Activated CD4-positive, alpha-beta memory T cell treated with anti-CD3 and anti-CD28 coated beads, Interleukin-2, amount 10 ng/mL, durations not matched to agents 7 days and 5 days (primary cell): ENCODE data around the gene ATG10. TPM values are rescaled to one million over a fixed set of nuclear protein-coding genes. Genes with fewer than 3 reads are reported as not detected.

ENCODE experiments used
- CTCF ChIA-PET: fragments of 350-600 bp; sonication (Branson Sonifier 250); formaldehyde crosslinking; loops from one replicate; lab custom pipeline; 2021; ENCODE audit warnings: antibody characterized with exemption, inconsistent platforms; lab: Charles Lee
- POLR2A ChIA-PET: fragments of 350-600 bp; sonication (Branson Sonifier 250); formaldehyde crosslinking; loops from one replicate; lab custom pipeline; 2021; ENCODE audit warnings: antibody characterized with exemption; lab: Charles Lee
- DNase-seq: peaks from one replicate; pipeline ENCODE4 v3.0.0-alpha.2; 2020
- H3K27ac Mint-ChIP-seq: one replicate; pipeline ENCODE4 v1.8.0; 2021; ENCODE audit warnings: mild to moderate bottlenecking, mixed read lengths
- H3K27me3 Mint-ChIP-seq: one replicate; pipeline ENCODE4 v1.8.0; 2021; ENCODE audit warnings: mixed read lengths
- H3K36me3 Mint-ChIP-seq: one replicate; pipeline ENCODE4 v1.8.0; 2021; ENCODE audit warnings: low read depth, mixed read lengths
- H3K4me1 Mint-ChIP-seq: one replicate; pipeline ENCODE4 v1.8.0; 2021; ENCODE audit warnings: mixed read lengths
- H3K4me3 Mint-ChIP-seq: one replicate; pipeline ENCODE4 v1.8.0; 2021; ENCODE audit warnings: mild to moderate bottlenecking, mixed read lengths
- H3K9me3 Mint-ChIP-seq: one replicate; pipeline ENCODE4 v1.8.0; 2021; ENCODE audit warnings: mixed read lengths
- total RNA-seq, 2 experiments: library from RNA; stranded (reverse); gene quantifications; one replicate each; pipeline ENCODE4 v1.2.3, GENCODE V29; 2021

Gene ATG10
- total RNA-seq, 2 experiments from 2014 or later, result 9.0 to 10.5 TPM

- POLR2A ChIA-PET, result no interaction called here
- no peak overlapping the region for H3K27ac Mint-ChIP-seq
- no peak overlapping the region for H3K4me3 Mint-ChIP-seq
- no peaks in the 10 kb centered on the region for H3K27me3 Mint-ChIP-seq
- H3K4me1 Mint-ChIP-seq, result no peaks in the 10 kb centered on the region
- no peaks in the 10 kb centered on the region for H3K36me3 Mint-ChIP-seq
- no peak for DNase-seq
- no peaks in the 10 kb centered on the region for H3K9me3 Mint-ChIP-seq
- CTCF ChIA-PET, result interaction anchor here (1.9 kb wide), 1 partner anchor 12 kb away, joined by 7 read pairs; no protein-coding TSS in a partner anchor
Observed at GRCh38 chr5:82152978-82153481, 181.2 kb downstream of the ATG10 start.

- CTCF ChIA-PET, result no interaction called here
- Mint-ChIP-seq H3K9me3 (no peaks in the 10 kb centered on the region), H3K27me3 (no peaks in the 10 kb centered on the region), H3K27ac (no peak overlapping the region), H3K4me3 (no peak overlapping the region), H3K36me3 (no peaks in the 10 kb centered on the region), H3K4me1 (no peaks in the 10 kb centered on the region)
- POLR2A ChIA-PET, result no interaction called here
- DNase-seq, result no peak
Observed at GRCh38 chr5:82154776-82155175, 183.0 kb downstream of the ATG10 start.

GRCh38 chr5:82155305-82155704 lies 183.5 kb downstream of the ATG10 start:
- Mint-ChIP-seq H3K27me3 (no peaks in the 10 kb centered on the region), H3K27ac (no peak overlapping the region), H3K36me3 (no peaks in the 10 kb centered on the region), H3K4me3 (no peak overlapping the region), H3K4me1 (no peaks in the 10 kb centered on the region), H3K9me3 (no peaks in the 10 kb centered on the region)
- ChIA-PET POLR2A (no interaction called here), CTCF (no interaction called here)
- DNase-seq, result no peak

GRCh38 chr5:82156874-82157273 lies 185.1 kb downstream of the ATG10 start:
- H3K36me3 Mint-ChIP-seq, result no peaks in the 10 kb centered on the region
- CTCF ChIA-PET, result no interaction called here
- no peaks in the 10 kb centered on the region for H3K27me3 Mint-ChIP-seq
- no peak overlapping the region for H3K4me3 Mint-ChIP-seq
- POLR2A ChIA-PET, result no interaction called here
- H3K9me3 Mint-ChIP-seq, result no peaks in the 10 kb centered on the region
- peaks cover 3% of the 10 kb centered on the region for H3K4me1 Mint-ChIP-seq
- no peak overlapping the region for H3K27ac Mint-ChIP-seq
- DNase-seq, result no peak

- no peaks in the 10 kb centered on the region for H3K27me3 Mint-ChIP-seq
- POLR2A ChIA-PET, result no interaction called here
- no peaks in the 10 kb centered on the region for H3K9me3 Mint-ChIP-seq
- H3K4me1 Mint-ChIP-seq, result peaks cover 3% of the 10 kb centered on the region
- no peak overlapping the region for H3K27ac Mint-ChIP-seq
- H3K4me3 Mint-ChIP-seq, result no peak overlapping the region
- no peak for DNase-seq
- H3K36me3 Mint-ChIP-seq, result no peaks in the 10 kb centered on the region
- CTCF ChIA-PET, result no interaction called here
Observed at GRCh38 chr5:82158755-82159413, 187.1 kb downstream of the ATG10 start.

GRCh38 chr5:82160948-82161347 lies 189.1 kb downstream of the ATG10 start:
- DNase-seq, result no peak
- no peaks in the 10 kb centered on the region for H3K36me3 Mint-ChIP-seq
- H3K9me3 Mint-ChIP-seq, result no peaks in the 10 kb centered on the region
- no peaks in the 10 kb centered on the region for H3K27me3 Mint-ChIP-seq
- no peak overlapping the region for H3K4me3 Mint-ChIP-seq
- H3K27ac Mint-ChIP-seq, result no peak overlapping the region
- peaks cover 3% of the 10 kb centered on the region for H3K4me1 Mint-ChIP-seq
- ChIA-PET CTCF (no interaction called here), POLR2A (no interaction called here)

GRCh38 chr5:82162573-82162972 lies 190.8 kb downstream of the ATG10 start:
- H3K9me3 Mint-ChIP-seq, result no peaks in the 10 kb centered on the region
- H3K27me3 Mint-ChIP-seq, result no peaks in the 10 kb centered on the region
- POLR2A ChIA-PET, result no interaction called here
- H3K4me3 Mint-ChIP-seq, result no peak overlapping the region
- CTCF ChIA-PET, result no interaction called here
- H3K27ac Mint-ChIP-seq, result no peak overlapping the region
- DNase-seq, result no peak
- H3K36me3 Mint-ChIP-seq, result no peaks in the 10 kb centered on the region
- H3K4me1 Mint-ChIP-seq, result peaks cover 3% of the 10 kb centered on the region

GRCh38 chr5:82163452-82164175 lies 191.8 kb downstream of the ATG10 start:
- Mint-ChIP-seq H3K4me3 (no peak overlapping the region), H3K4me1 (peaks cover 3% of the 10 kb centered on the region), H3K9me3 (no peaks in the 10 kb centered on the region), H3K27me3 (no peaks in the 10 kb centered on the region), H3K36me3 (no peaks in the 10 kb centered on the region), H3K27ac (no peak overlapping the region)
- ChIA-PET CTCF (interaction anchor here (1.2 to 2.5 kb wide), 4 partner anchors 10 to 738 kb away, joined by 3 to 12 read pairs (median 4); no protein-coding TSS in a partner anchor), POLR2A (no interaction called here)
- DNase-seq, result no peak

GRCh38 chr5:82164176-82164976 lies 192.6 kb downstream of the ATG10 start:
- Mint-ChIP-seq H3K27me3 (no peaks in the 10 kb centered on the region), H3K9me3 (no peaks in the 10 kb centered on the region), H3K4me3 (no peak overlapping the region), H3K27ac (no peak overlapping the region), H3K4me1 (peaks cover 3% of the 10 kb centered on the region), H3K36me3 (no peaks in the 10 kb centered on the region)
- DNase-seq, result no peak
- ChIA-PET POLR2A (no interaction called here), CTCF (interaction anchor here (0.7 to 2.5 kb wide), 9 partner anchors 9 to 739 kb away, joined by 3 to 12 read pairs (median 4); no protein-coding TSS in a partner anchor)

GRCh38 chr5:82164977-82165713 lies 193.3 kb downstream of the ATG10 start:
- H3K27ac Mint-ChIP-seq, result no peak overlapping the region
- DNase-seq, result no peak
- H3K36me3 Mint-ChIP-seq, result no peaks in the 10 kb centered on the region
- POLR2A ChIA-PET, result interaction anchor here (0.9 to 1.3 kb wide), 2 partner anchors 194 to 313 kb away, joined by 3 to 5 read pairs; no protein-coding TSS in a partner anchor
- H3K4me3 Mint-ChIP-seq, result no peak overlapping the region
- no peaks in the 10 kb centered on the region for H3K9me3 Mint-ChIP-seq
- CTCF ChIA-PET, result interaction anchor here (0.7 to 2.5 kb wide), 16 partner anchors 7 to 743 kb away, joined by 3 to 12 read pairs (median 4); partner anchors contain the start of gene SSBP2
- H3K27me3 Mint-ChIP-seq, result no peaks in the 10 kb centered on the region
- H3K4me1 Mint-ChIP-seq, result peaks cover 3% of the 10 kb centered on the region

GRCh38 chr5:82165740-82166530 lies 194.1 kb downstream of the ATG10 start:
- H3K9me3 Mint-ChIP-seq, result no peaks in the 10 kb centered on the region

More at GRCh38 chr5:82165740-82166530, 194.1 kb downstream of the ATG10 start:
- Mint-ChIP-seq H3K27ac (no peak overlapping the region), H3K4me1 (no peaks in the 10 kb centered on the region), H3K36me3 (no peaks in the 10 kb centered on the region), H3K4me3 (no peak overlapping the region), H3K27me3 (no peaks in the 10 kb centered on the region)
- ChIA-PET CTCF (interaction anchor here (0.7 to 2.5 kb wide), 11 partner anchors 8 to 743 kb away, joined by 3 to 12 read pairs (median 4); partner anchors contain the start of gene SSBP2), POLR2A (interaction anchor here (0.9 to 1.3 kb wide), 2 partner anchors 195 to 314 kb away, joined by 3 to 5 read pairs; no protein-coding TSS in a partner anchor)
- DNase-seq, result peak; percentile 31
